ENCODE results near the gene DUSP15.

DUSP15 gene

DNA sequence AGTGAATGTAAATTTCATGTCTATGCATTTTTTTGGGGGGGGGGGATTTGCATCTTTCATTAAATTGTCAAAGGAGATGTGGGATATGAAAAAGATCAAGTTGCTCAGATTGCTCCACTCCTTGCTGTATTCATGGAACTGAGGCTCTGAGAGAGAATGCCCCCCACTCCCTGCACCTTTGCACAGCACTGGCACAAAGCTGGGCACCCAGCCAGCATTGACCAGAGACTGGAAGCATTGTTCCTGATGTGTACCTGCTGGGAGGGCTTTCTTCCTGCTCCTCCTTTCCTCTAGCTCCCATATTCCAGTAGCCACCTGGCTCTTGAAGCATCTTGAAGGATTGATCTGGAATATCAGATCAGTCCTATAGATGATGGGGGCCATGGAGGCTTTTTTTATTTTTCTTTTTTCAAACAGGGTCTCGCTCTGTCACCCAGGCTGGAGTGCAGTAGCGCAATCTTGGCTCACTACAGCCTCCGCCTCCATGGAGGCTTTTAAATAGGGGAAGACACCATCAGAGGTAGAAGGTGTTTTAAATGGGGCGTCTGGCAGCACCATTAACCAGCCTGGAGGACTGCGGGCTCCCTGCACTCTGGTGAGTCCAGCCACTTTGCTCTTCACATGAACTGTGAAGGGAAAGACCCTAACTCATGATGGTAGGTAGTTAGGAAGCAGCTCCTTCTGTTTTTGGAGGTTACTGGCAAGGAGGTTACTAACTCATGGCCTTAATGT lies 10.9 kb downstream of the DUSP15 start:
- H3K27ac Mint-ChIP-seq, result no peak overlapping the region
- peaks cover 51% of the 10 kb centered on the region for H3K27me3 Mint-ChIP-seq (ENCODE audit: low read depth)
- H3K9me3 Mint-ChIP-seq, result no peaks in the 10 kb centered on the region
- H3K4me1 Mint-ChIP-seq (ENCODE audit: low read depth), result peaks cover 7% of the 10 kb centered on the region
- no peak overlapping the region for H3K4me3 Mint-ChIP-seq
- H3K36me3 Mint-ChIP-seq (ENCODE audit: low read depth), result no peaks in the 10 kb centered on the region

DNA sequence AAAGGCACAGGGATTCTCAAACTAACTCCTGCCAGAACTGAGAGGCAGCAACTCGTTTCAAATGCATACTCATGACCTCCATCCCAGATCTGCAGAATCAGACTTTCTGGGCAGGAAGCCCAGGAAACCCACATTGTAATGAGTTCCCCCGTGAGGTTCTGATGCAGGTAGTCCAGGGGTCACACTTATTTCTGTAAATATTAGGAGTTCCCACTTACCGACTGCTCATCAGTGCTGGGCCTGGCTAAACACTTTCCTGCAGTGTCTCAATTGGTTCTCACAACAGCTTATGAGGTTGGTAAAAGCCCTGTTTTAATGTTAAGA lies 11.6 kb downstream of the DUSP15 start:
- H3K9me3 Mint-ChIP-seq, result no peaks in the 10 kb centered on the region
- H3K27me3 Mint-ChIP-seq (ENCODE audit: low read depth), result peaks cover 48% of the 10 kb centered on the region
- no peak overlapping the region for H3K27ac Mint-ChIP-seq
- H3K4me1 Mint-ChIP-seq (ENCODE audit: low read depth), result peaks cover 7% of the 10 kb centered on the region
- no peak overlapping the region for H3K4me3 Mint-ChIP-seq
- no peaks in the 10 kb centered on the region for H3K36me3 Mint-ChIP-seq (ENCODE audit: low read depth)

DNA sequence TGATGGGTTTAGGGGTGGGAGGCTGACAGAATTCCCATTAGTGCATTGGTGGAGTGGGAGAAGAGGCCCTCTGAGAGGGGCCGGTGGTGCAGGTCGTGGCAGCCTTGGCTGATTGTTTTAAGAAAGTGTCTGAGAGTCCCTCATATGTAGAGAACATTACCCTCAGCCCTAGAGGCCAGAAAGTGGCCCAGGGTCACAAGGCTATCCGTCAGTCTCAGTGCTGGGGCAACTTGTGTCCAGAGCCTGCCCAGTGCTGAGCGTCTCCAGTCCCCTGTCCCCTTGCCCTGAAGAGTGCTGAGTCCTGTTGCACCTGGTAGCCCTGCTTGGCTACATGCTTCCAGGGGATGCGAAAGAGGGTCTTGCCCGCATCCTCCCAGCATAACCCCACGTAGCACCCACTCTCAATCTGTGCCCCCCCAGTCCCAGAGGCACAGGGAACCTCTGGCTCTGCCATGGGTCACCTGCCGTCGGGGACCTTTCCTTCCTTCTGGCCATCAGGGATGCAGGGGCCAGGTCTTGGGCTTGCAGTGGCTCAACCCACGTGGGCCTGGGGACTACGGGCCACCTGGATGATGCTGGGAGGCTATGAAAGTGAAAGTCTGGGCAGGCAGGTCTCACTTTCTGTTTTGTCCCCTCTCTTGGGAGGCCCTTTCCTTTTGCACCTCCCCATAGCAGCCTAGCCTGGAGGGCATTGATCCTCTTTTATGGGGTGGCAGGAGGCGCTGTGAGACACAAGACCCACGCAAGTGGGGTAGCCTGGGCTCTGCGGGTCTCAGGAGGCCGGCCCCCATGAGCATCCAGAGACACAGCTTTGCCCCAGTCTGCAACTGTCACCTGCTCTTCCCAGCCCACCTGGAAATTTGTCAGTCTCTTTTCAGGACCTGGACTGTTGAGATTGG lies 12.2 kb downstream of the DUSP15 start:
- Mint-ChIP-seq H3K4me1 (ENCODE audit: low read depth) (peaks cover 7% of the 10 kb centered on the region), H3K36me3 (ENCODE audit: low read depth) (no peaks in the 10 kb centered on the region), H3K4me3 (no peak overlapping the region), H3K9me3 (no peaks in the 10 kb centered on the region), H3K27ac (no peak overlapping the region), H3K27me3 (ENCODE audit: low read depth) (peaks cover 44% of the 10 kb centered on the region)

DNA sequence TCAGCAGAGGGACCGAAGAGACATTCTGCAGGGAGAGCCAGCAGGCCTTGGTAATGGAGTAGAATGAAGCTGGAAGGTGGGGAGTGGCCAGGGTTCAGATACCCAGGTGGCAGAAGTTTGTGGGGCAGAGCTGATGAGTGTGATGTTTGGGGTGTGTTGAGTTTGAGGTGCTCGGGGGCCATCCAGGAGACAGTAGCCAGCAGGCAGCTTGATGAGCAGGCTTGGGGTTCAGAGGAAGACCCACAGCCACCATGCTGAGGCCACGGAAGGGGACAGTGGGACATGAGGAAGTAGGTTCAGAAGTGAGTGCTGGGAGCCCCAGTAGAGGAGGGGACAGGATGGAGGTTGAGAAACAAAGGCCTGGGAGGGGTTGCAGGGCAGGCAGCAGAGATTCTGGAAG lies 13.8 kb downstream of the DUSP15 start:
- Mint-ChIP-seq H3K4me1 (ENCODE audit: low read depth) (peaks cover 4% of the 10 kb centered on the region), H3K27ac (no peak overlapping the region), H3K27me3 (ENCODE audit: low read depth) (peaks cover 29% of the 10 kb centered on the region), H3K36me3 (ENCODE audit: low read depth) (no peaks in the 10 kb centered on the region), H3K9me3 (no peaks in the 10 kb centered on the region), H3K4me3 (no peak overlapping the region)

DNA sequence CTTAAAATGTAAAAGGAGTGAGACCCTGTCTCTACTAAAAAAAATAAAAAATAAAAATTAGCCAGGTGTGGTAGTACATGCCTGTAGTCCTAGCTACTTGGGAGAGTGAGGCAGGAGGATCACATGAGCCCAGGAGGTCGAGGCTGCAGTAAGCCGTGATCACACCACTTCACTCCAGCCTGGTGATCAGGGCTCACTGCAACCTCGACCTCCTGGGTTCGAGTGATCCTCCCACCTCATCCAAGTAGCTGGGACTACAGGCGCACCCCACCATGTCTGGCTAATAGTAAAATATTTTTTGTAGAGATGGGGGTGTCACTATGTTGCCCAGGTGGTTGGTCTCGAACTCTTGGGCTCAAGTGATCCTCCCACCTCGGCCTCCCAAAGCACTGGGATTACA lies 16.8 kb downstream of the DUSP15 start:
- Mint-ChIP-seq H3K36me3 (ENCODE audit: low read depth) (no peaks in the 10 kb centered on the region), H3K4me3 (no peak overlapping the region), H3K9me3 (no peaks in the 10 kb centered on the region), H3K4me1 (ENCODE audit: low read depth) (peaks cover under 1% of the 10 kb centered on the region), H3K27ac (no peak overlapping the region), H3K27me3 (ENCODE audit: low read depth) (peaks cover 13% of the 10 kb centered on the region)

DNA sequence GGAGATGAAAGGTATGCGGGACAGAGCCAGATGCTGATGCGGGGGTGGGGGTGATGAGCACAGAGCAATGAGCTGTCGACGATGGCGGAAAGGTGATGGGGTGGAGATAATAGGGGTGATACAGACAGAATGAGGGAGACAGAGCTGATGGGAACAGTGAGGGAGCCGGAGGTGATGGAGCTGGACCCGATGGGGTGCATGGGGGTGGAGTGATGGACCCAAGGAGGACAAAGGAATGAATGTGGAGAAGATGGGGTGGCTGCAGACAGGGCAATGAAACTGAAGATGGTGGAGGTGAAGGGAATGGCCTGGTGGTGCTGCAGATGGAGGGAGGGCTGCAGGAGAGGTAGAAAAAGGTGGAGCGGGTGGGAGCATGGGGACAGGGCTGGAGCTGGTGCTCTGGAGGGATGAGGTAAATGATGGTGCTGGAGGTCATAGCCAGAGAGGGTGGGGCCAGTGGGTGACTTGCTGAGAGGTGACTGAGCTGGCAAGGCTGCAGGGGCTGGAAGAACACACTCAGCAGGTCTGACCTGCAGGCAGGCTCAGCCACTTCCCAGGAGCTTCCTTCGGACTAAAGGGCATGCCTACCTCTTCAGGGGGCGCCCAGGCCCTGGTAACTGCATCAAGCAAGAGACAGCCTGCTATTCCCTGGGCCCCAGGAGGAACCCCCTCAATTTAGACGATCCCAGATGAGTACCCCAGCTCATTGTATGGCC lies 18.9 kb downstream of the DUSP15 start:
- H3K27me3 Mint-ChIP-seq (ENCODE audit: low read depth), result peaks cover 7% of the 10 kb centered on the region
- no peaks in the 10 kb centered on the region for H3K36me3 Mint-ChIP-seq (ENCODE audit: low read depth)
- H3K4me1 Mint-ChIP-seq (ENCODE audit: low read depth), result no peaks in the 10 kb centered on the region
- no peak overlapping the region for H3K27ac Mint-ChIP-seq
- no peaks in the 10 kb centered on the region for H3K9me3 Mint-ChIP-seq
- H3K4me3 Mint-ChIP-seq, result no peak overlapping the region

DNA sequence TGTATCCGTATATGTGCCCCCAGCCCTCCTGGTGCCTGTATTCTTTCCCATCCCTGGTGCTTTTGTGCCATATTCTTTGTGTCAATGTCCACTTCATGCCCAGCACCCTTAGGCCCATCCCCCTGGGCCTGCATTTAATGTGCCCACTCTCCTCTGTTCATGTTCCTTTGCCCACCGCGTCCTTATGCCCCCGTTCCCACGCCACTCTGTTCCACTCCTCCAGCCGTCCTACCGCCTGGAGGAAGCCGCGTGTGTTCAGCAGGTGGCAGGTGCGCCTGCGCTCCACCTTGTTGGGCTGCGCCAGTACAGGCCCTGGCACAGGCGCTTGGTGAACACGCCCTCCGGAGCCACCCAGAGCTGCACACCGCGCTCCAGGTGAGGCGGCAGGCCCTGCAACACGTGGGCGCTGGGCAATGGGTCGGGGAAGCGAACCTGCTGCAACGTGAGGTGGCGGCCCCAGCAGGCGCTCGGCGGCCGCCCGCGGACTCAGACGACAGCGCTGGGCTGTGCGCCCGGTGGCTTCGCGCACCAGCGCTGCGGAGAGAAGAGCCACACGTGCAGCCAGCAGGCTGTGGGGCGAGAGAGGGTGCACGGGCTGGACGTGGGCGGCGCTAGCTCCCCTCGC lies 20.9 kb downstream of the DUSP15 start:
- H3K4me3 Mint-ChIP-seq, result no peak overlapping the region
- H3K9me3 Mint-ChIP-seq, result no peaks in the 10 kb centered on the region
- H3K27ac Mint-ChIP-seq, result no peak overlapping the region
- H3K4me1 Mint-ChIP-seq (ENCODE audit: low read depth), result no peaks in the 10 kb centered on the region
- peaks cover 7% of the 10 kb centered on the region for H3K27me3 Mint-ChIP-seq (ENCODE audit: low read depth)
- no peaks in the 10 kb centered on the region for H3K36me3 Mint-ChIP-seq (ENCODE audit: low read depth)

DNA sequence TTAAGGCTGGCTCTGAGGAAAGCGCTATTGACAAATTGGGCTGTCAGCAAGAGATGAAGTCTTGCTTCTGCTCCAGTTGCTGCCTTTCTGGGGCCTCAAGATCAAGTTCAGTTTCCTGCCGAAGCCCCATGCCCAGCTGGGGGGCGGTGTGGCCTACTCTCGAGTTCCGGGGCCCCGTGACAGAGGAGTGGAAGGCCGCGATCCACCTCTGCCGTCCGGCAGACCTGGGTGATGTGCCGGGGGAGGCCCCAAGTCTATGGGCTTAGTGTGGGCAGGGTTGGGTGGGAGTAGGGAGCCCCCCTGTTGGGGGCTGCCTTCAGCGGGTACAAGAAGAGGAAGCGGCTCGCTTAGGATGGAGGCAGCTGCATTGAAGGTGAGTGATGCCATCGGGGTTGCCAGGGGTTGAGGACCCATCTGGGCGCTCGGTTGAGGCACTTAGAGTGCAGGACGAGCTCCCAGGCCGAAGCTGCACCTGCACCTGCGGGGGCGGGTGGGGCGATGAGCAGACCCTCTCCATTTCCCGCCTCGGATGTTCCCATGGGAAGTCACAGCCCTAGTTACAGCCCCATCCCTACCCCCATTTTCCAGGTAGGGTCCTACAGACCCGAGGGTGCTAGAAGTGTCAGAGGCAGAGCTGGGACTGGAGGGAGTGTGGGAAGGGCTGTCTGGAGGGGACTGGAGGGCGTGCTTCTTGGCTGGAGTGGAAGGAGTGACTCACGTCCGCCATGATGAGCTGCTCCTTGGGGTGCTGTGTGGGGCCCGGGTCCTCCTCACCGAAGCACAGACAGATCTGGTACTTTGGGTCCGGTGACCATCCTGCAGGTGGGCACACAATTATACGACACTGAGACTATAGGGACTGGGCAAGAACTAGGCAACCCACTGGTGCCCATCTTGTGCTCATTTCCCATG lies 22.0 kb downstream of the DUSP15 start:
- no peak overlapping the region for H3K27ac Mint-ChIP-seq
- no peaks in the 10 kb centered on the region for H3K4me1 Mint-ChIP-seq (ENCODE audit: low read depth)
- no peaks in the 10 kb centered on the region for H3K36me3 Mint-ChIP-seq (ENCODE audit: low read depth)
- H3K27me3 Mint-ChIP-seq (ENCODE audit: low read depth), result peaks cover 7% of the 10 kb centered on the region
- no peak overlapping the region for H3K4me3 Mint-ChIP-seq
- no peaks in the 10 kb centered on the region for H3K9me3 Mint-ChIP-seq

DNA sequence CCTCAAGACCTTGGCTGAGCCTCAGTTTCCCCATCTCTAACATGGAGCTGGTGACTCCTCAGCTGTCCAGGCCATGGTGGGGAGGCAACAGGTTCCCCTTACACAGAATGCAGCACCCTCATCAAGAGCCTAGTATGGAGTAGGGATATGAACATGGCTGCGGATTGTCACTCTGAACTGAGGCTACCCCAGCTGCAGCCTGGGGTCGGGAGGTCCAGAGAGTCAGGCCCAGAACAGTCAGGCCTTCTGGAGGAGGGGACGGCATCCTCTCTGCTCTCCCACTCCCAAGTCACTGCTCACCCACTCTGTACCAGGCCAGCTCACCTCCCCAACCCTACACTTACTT lies 23.6 kb downstream of the DUSP15 start:
- H3K36me3 Mint-ChIP-seq (ENCODE audit: low read depth), result no peaks in the 10 kb centered on the region
- no peaks in the 10 kb centered on the region for H3K9me3 Mint-ChIP-seq
- H3K4me1 Mint-ChIP-seq (ENCODE audit: low read depth), result no peaks in the 10 kb centered on the region
- H3K4me3 Mint-ChIP-seq, result no peak overlapping the region
- peaks cover 7% of the 10 kb centered on the region for H3K27me3 Mint-ChIP-seq (ENCODE audit: low read depth)
- H3K27ac Mint-ChIP-seq, result no peak overlapping the region

DNA sequence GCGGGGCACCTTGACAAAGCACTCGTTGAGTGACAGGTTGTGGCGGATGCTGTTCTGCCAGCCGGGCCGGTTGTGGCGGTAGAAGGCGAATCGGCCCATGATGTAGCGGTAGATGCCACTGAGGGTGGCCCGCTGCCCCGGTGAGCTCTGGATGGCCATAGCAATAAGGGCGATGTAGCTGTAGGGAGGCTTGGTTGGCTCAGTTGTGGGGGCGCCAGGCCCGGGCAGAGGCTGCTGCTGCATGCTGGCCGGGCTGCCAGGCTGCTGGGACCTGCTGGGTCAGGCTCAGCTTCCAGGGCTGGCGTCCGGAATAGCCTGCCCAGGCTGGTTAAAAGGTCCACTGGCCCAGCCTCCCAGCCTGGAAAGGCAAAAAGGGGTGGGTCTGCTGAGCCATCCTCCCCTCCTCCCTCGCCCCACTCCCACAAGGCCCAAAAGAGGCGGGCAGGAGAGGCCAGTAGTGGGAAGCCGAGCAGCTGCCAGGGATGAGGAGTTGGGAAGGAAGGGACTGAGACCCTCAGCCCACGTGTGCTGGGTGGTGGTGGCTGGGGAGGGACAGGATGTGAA lies 24.9 kb downstream of the DUSP15 start, which contains the start of gene FOXS1:
Gene FOXS1, minus strand, starts transcription at position 305 of the 564 bp plus-strand sequence. Its CDS starts 62 bp downstream, at position 243.
- Mint-ChIP-seq H3K9me3 (no peaks in the 10 kb centered on the region), H3K36me3 (ENCODE audit: low read depth) (no peaks in the 10 kb centered on the region), H3K27ac (no peak within 1 kb of the TSS), H3K4me1 (ENCODE audit: low read depth) (no peaks in the 10 kb centered on the region), H3K27me3 (ENCODE audit: low read depth) (no peaks in the 10 kb centered on the region), H3K4me3 (no peak within 1 kb of the TSS)

DNA sequence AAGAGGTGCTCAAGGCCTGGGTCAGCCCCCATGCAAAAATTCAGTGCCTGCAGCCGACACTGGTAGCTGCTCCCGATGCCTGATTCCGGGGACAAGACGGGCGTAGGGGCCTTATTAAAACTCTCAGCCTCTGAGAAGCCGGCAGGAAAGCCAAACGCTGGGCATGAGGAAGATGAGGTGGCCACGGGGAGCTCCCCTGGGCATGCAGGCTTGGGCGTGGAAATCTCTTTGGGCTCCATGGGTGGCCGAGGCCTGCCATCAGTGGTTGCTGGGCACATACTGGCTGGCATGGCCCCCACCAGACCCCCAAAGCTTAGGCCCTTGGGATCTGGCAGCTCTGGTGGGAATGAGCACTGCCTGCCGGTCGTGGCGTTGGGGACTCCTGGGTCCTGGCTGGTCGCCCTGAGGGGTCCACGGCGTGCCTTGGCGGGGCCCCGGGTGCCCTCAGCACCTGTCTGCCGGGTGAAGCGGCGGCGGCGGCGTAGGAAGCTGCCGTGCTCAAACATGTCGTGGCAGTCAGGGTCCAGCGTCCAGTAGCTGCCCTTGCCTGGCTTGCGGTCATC lies 25.5 kb downstream of the DUSP15 start:
- no peaks in the 10 kb centered on the region for H3K36me3 Mint-ChIP-seq (ENCODE audit: low read depth)
- H3K27ac Mint-ChIP-seq, result no peak overlapping the region
- H3K9me3 Mint-ChIP-seq, result no peaks in the 10 kb centered on the region
- H3K4me3 Mint-ChIP-seq, result no peak overlapping the region
- no peaks in the 10 kb centered on the region for H3K27me3 Mint-ChIP-seq (ENCODE audit: low read depth)
- no peaks in the 10 kb centered on the region for H3K4me1 Mint-ChIP-seq (ENCODE audit: low read depth)

DNA sequence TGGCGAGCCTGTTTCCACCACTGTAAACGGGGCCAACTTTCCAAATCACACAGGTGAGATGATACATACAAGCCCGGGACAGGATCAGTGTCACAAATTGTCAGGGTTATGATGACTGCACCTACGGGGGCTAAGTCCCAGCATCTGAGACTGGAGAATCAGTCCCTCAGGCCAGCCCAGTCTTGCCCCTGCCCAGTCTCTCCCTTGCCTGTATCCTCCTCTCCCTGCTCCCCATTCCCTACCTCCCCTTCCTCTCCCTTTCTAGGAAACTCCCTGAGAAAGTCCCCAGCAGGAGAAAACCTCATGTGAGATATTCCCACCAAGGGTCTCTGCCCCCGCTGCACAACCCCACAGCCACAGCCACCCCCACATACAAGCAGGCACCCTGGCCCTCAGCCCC lies 26.4 kb downstream of the DUSP15 start:
- H3K36me3 Mint-ChIP-seq (ENCODE audit: low read depth), result no peaks in the 10 kb centered on the region
- H3K4me3 Mint-ChIP-seq, result no peak overlapping the region
- no peaks in the 10 kb centered on the region for H3K27me3 Mint-ChIP-seq (ENCODE audit: low read depth)
- no peaks in the 10 kb centered on the region for H3K4me1 Mint-ChIP-seq (ENCODE audit: low read depth)
- H3K27ac Mint-ChIP-seq, result no peak overlapping the region
- no peaks in the 10 kb centered on the region for H3K9me3 Mint-ChIP-seq

DNA sequence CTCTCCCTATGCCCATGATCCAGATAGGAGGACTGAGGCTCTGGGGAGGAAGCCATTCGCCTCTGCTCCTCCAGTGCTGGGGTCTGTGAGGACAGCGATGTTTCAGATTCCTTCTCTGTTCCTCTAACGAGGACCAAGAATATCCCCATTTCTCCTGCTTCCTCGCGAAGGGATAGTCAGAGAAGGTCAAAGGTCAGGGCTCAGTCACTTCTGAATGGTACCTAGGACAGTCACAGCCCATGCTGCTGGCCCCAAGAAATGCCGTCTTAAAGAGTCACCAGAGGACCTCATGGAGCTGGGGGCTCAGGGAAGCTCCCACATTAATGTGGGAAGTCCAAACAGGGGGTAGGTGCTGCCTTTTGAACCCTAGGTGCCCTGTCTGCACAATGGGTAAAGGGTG lies 27.0 kb downstream of the DUSP15 start:
- H3K27me3 Mint-ChIP-seq (ENCODE audit: low read depth), result no peaks in the 10 kb centered on the region
- no peak overlapping the region for H3K4me3 Mint-ChIP-seq
- no peaks in the 10 kb centered on the region for H3K36me3 Mint-ChIP-seq (ENCODE audit: low read depth)
- no peaks in the 10 kb centered on the region for H3K4me1 Mint-ChIP-seq (ENCODE audit: low read depth)
- no peak overlapping the region for H3K27ac Mint-ChIP-seq
- H3K9me3 Mint-ChIP-seq, result no peaks in the 10 kb centered on the region
